Upper lobe of left lung (tissue), 4 donors: Measurements from ENCODE around the gene NAGPA.

ENCODE experiments used
- EP300 ChIP-seq, 4 donors: sonication (generic); formaldehyde crosslinking; IDR thresholded peaks; one replicate each; pipeline ENCODE4 v1.5.1; 2017; ENCODE audit warnings: antibody characterized with exemption in 4 of 4, control low read depth in 2 of 4
- POLR2A ChIP-seq, 4 donors: fragments of 450-650 bp; IDR thresholded peaks; one replicate each; pipeline ENCODE4 v1.5.1; 2016 to 2017; ENCODE audit warnings: antibody characterized with exemption in 4 of 4, mild to moderate bottlenecking in 2 of 4
- POLR2AphosphoS5 ChIP-seq, 2 donors: sonication (generic); formaldehyde crosslinking; IDR thresholded peaks; one replicate each; pipeline ENCODE4 v1.5.1; 2017; ENCODE audit warnings: antibody characterized with exemption in 2 of 2
- TF ChIP-seq, protein P1 (sequence below), 6 experiments: fragments of 450-650 bp in 4 of 6; fragments of 200-600 bp in 2 of 6; sonication (generic) in 2 of 6; IDR thresholded peaks; one replicate each; pipeline ENCODE4 v1.5.1; 2016 to 2019; ENCODE audit warnings: antibody characterized with exemption in 6 of 6

DNA sequence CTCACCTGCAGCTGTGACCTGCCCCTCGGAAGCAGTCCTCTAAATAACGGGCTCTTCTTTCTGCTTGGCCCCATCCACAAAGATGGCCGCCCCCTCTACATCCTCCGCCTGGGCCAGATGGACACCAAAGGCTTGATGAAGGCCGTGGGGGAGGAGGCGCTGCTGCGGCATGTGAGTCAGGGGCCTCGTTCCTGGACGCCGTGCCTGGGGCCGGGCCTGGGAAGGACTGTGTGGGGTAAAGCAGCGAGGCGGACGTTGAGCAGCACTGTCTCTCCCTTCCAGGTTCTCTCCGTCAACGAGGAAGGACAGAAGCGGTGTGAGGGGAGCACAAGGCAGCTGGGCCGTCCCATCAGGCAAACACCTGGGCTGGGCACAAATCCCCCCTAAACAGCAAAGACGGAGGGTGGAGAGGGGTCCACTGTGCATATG is 33.1 kb downstream of the NAGPA start:
- TF ChIP-seq POLR2AphosphoS5 (IDR thresholded peaks at IDR 0.05) (no peak), POLR2A (IDR thresholded peaks at IDR 0.05) (no peak), EP300 (IDR thresholded peaks at IDR 0.05) (no peak)
- TF ChIP-seq, protein P1, sequence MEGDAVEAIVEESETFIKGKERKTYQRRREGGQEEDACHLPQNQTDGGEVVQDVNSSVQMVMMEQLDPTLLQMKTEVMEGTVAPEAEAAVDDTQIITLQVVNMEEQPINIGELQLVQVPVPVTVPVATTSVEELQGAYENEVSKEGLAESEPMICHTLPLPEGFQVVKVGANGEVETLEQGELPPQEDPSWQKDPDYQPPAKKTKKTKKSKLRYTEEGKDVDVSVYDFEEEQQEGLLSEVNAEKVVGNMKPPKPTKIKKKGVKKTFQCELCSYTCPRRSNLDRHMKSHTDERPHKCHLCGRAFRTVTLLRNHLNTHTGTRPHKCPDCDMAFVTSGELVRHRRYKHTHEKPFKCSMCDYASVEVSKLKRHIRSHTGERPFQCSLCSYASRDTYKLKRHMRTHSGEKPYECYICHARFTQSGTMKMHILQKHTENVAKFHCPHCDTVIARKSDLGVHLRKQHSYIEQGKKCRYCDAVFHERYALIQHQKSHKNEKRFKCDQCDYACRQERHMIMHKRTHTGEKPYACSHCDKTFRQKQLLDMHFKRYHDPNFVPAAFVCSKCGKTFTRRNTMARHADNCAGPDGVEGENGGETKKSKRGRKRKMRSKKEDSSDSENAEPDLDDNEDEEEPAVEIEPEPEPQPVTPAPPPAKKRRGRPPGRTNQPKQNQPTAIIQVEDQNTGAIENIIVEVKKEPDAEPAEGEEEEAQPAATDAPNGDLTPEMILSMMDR (IDR thresholded peaks at IDR 0.05): no peak
